IPS-20b (cell line): ENCODE data around the gene PARP8.

Experiments used
- H3K27ac ChIP-seq: one replicate; pipeline ENCODE4 v1.5.1; 2013; ENCODE audit warnings: low read length
- H3K27me3 ChIP-seq: 2 replicates; pipeline ENCODE4 v1.6.1; 2013; ENCODE audit warnings: mild to moderate bottlenecking, low read length, inconsistent platforms; ENCODE audit not compliant: insufficient read depth
- H3K36me3 ChIP-seq: 2 replicates; pipeline ENCODE4 v1.6.1; 2013; ENCODE audit warnings: low read depth, mild to moderate bottlenecking, inconsistent platforms, low read length, moderate library complexity; ENCODE audit not compliant: insufficient read depth
- H3K4me1 ChIP-seq: 2 replicates; pipeline ENCODE4 v1.6.1; 2013; ENCODE audit warnings: mild to moderate bottlenecking, control low read depth, inconsistent platforms, low read length, moderate library complexity; ENCODE audit not compliant: insufficient read depth
- H3K4me3 ChIP-seq: 2 replicates; pipeline ENCODE4 v1.5.1; 2013; ENCODE audit warnings: mild to moderate bottlenecking, low read length, inconsistent platforms
- H3K9ac ChIP-seq: 2 replicates; pipeline ENCODE4 v1.6.1; 2013; ENCODE audit warnings: low read depth, mild to moderate bottlenecking, inconsistent platforms, low read length, moderate library complexity
- H3K9me3 ChIP-seq: 2 replicates; pipeline ENCODE4 v1.6.1; 2013; ENCODE audit warnings: mild to moderate bottlenecking, low read depth, low read length, inconsistent platforms; ENCODE audit not compliant: insufficient read depth

The PARP8 gene

GRCh38 chr5:50855001-50855400 is 188.6 kb downstream of the PARP8 start:
- Histone ChIP-seq H3K27ac (no peak overlapping the region), H3K9me3 (no peaks in the 10 kb centered on the region), H3K9ac (no peak overlapping the region), H3K4me1 (no peaks in the 10 kb centered on the region), H3K27me3 (no peaks in the 10 kb centered on the region), H3K4me3 (no peak overlapping the region), H3K36me3 (no peaks in the 10 kb centered on the region)

GRCh38 chr5:50856401-50857119 is 190.1 kb downstream of the PARP8 start:
- H3K36me3 ChIP-seq = no peaks in the 10 kb centered on the region
- no peaks in the 10 kb centered on the region for H3K4me1 ChIP-seq
- H3K9ac ChIP-seq = no peak overlapping the region
- H3K9me3 ChIP-seq = no peaks in the 10 kb centered on the region
- H3K27ac ChIP-seq = no peak overlapping the region
- H3K27me3 ChIP-seq = no peaks in the 10 kb centered on the region
- H3K4me3 ChIP-seq = no peak overlapping the region

- Histone ChIP-seq H3K9me3 (no peaks in the 10 kb centered on the region), H3K9ac (no peak overlapping the region), H3K4me1 (peaks cover 4% of the 10 kb centered on the region; the same call in 1 of the 2 replicates), H3K27ac (no peak overlapping the region), H3K36me3 (no peaks in the 10 kb centered on the region), H3K27me3 (no peaks in the 10 kb centered on the region), H3K4me3 (no peak overlapping the region)
Measured at GRCh38 chr5:50863534-50864170, 197.2 kb downstream of the PARP8 start.

GRCh38 chr5:50864466-50864865 is 198.0 kb downstream of the PARP8 start:
- Histone ChIP-seq H3K27me3 (no peaks in the 10 kb centered on the region), H3K27ac (no peak overlapping the region), H3K36me3 (no peaks in the 10 kb centered on the region), H3K4me1 (peaks cover 4% of the 10 kb centered on the region; the same call in 1 of the 2 replicates), H3K4me3 (no peak overlapping the region), H3K9ac (no peak overlapping the region), H3K9me3 (no peaks in the 10 kb centered on the region)

GRCh38 chr5:50866415-50866814 is 200.0 kb downstream of the PARP8 start:
- Histone ChIP-seq H3K4me1 (peaks cover 4% of the 10 kb centered on the region; the same call in 1 of the 2 replicates), H3K36me3 (no peaks in the 10 kb centered on the region), H3K9ac (no peak overlapping the region), H3K9me3 (no peaks in the 10 kb centered on the region), H3K27ac (no peak overlapping the region), H3K27me3 (no peaks in the 10 kb centered on the region), H3K4me3 (no peak overlapping the region)

GRCh38 chr5:50867140-50867539 is 200.7 kb downstream of the PARP8 start:
- H3K4me1 ChIP-seq = peaks cover 4% of the 10 kb centered on the region; the same call in 1 of the 2 replicates
- H3K36me3 ChIP-seq = no peaks in the 10 kb centered on the region
- H3K9me3 ChIP-seq = no peaks in the 10 kb centered on the region
- no peak overlapping the region for H3K27ac ChIP-seq
- no peak overlapping the region for H3K4me3 ChIP-seq
- H3K9ac ChIP-seq = no peak overlapping the region
- no peaks in the 10 kb centered on the region for H3K27me3 ChIP-seq

- Histone ChIP-seq H3K4me3 (no peak overlapping the region), H3K4me1 (no peaks in the 10 kb centered on the region), H3K9ac (no peak overlapping the region), H3K27ac (no peak overlapping the region), H3K27me3 (no peaks in the 10 kb centered on the region), H3K36me3 (no peaks in the 10 kb centered on the region), H3K9me3 (no peaks in the 10 kb centered on the region)
Measured at GRCh38 chr5:50873595-50874277, 207.3 kb downstream of the PARP8 start.

- H3K27ac ChIP-seq = no peak overlapping the region
- H3K9me3 ChIP-seq = no peaks in the 10 kb centered on the region
- H3K36me3 ChIP-seq = no peaks in the 10 kb centered on the region
Measured at GRCh38 chr5:50874306-50875001, 208.0 kb downstream of the PARP8 start.

GRCh38 chr5:50875002-50875344 is 208.5 kb downstream of the PARP8 start:
- H3K27me3 ChIP-seq = no peaks in the 10 kb centered on the region
- H3K27ac ChIP-seq = no peak overlapping the region
- no peak overlapping the region for H3K9ac ChIP-seq
- H3K9me3 ChIP-seq = no peaks in the 10 kb centered on the region
- no peaks in the 10 kb centered on the region for H3K4me1 ChIP-seq
- no peak overlapping the region for H3K4me3 ChIP-seq
- H3K36me3 ChIP-seq = no peaks in the 10 kb centered on the region

More at GRCh38 chr5:50874306-50875001, 208.0 kb downstream of the PARP8 start:
- Histone ChIP-seq H3K27me3 (no peaks in the 10 kb centered on the region), H3K9ac (no peak overlapping the region), H3K4me3 (no peak overlapping the region), H3K4me1 (no peaks in the 10 kb centered on the region)

- Histone ChIP-seq H3K27me3 (no peaks in the 10 kb centered on the region), H3K4me3 (no peak overlapping the region), H3K9me3 (no peaks in the 10 kb centered on the region), H3K36me3 (no peaks in the 10 kb centered on the region), H3K27ac (no peak overlapping the region), H3K9ac (no peak overlapping the region), H3K4me1 (no peaks in the 10 kb centered on the region)
Measured at GRCh38 chr5:50878470-50878869, 212.0 kb downstream of the PARP8 start.

GRCh38 chr5:50881407-50881806 is 215.0 kb downstream of the PARP8 start:
- Histone ChIP-seq H3K9ac (no peak overlapping the region), H3K27me3 (no peaks in the 10 kb centered on the region), H3K9me3 (no peaks in the 10 kb centered on the region), H3K36me3 (no peaks in the 10 kb centered on the region), H3K27ac (no peak overlapping the region), H3K4me1 (no peaks in the 10 kb centered on the region), H3K4me3 (no peak overlapping the region)
